K562 (cell line): Measurements from ENCODE around the gene GLMP. TPM values are rescaled to one million over a fixed set of nuclear protein-coding genes. Genes with fewer than 3 reads are reported as not detected.

Source experiments
- EP400 ChIP-seq: fragments of 450-650 bp; IDR thresholded peaks from 2 replicates; pipeline ENCODE4 v1.6.1; 2017; ENCODE audit warnings: antibody characterized with exemption, mild to moderate bottlenecking, moderate library complexity
- GABPB2 ChIP-seq: fragments of 250-450 bp; sonication (Bioruptor Pico); conservative IDR thresholded peaks from 2 replicates; pipeline ENCODE4 v1.5.1; 2021; ENCODE audit warnings: mild to moderate bottlenecking
- MAX ChIP-seq: sonication (generic); formaldehyde crosslinking; IDR thresholded peaks from 2 replicates; pipeline ENCODE4 v1.9.0; 2022; ENCODE audit warnings: mild to moderate bottlenecking, missing genetic modification reagents
- MTF1 ChIP-seq: fragments of 250-450 bp; sonication (Bioruptor Pico); IDR thresholded peaks from 2 replicates; pipeline ENCODE4 v1.9.0; 2021; ENCODE audit warnings: moderate library complexity, mild to moderate bottlenecking, inconsistent platforms, borderline replicate concordance
- PHTF2 ChIP-seq: fragments of 250-450 bp; sonication (Bioruptor Pico); IDR thresholded peaks from 2 replicates; pipeline ENCODE4 v1.5.0; 2021; ENCODE audit warnings: mild to moderate bottlenecking
- PRMT5 ChIP-seq: sonication (generic); formaldehyde crosslinking; IDR thresholded peaks from 2 replicates; pipeline ENCODE4 v1.5.0; 2020; ENCODE audit warnings: missing genetic modification reagents
- RBM15 ChIP-seq: fragments of 200-400 bp; formaldehyde crosslinking; IDR thresholded peaks from 2 replicates; pipeline ENCODE4 v1.6.1; 2018; ENCODE audit warnings: mild to moderate bottlenecking, low read length, moderate library complexity; ENCODE audit not compliant: insufficient read depth
- SMARCE1 ChIP-seq: fragments of 450-650 bp; IDR thresholded peaks from 2 replicates; pipeline ENCODE4 v1.7.1; 2016; ENCODE audit warnings: mild to moderate bottlenecking
- SP2 ChIP-seq: IDR thresholded peaks from 2 replicates; pipeline ENCODE4 v1.6.1; 2011; ENCODE audit warnings: mild to moderate bottlenecking, low read depth, low read length, moderate library complexity; ENCODE audit not compliant: poor library complexity, severe bottlenecking; ENCODE audit errors: extremely low read depth
- ZKSCAN8 ChIP-seq: fragments of 200-800 bp; sonication (Bioruptor generic); IDR thresholded peaks from 2 replicates; pipeline ENCODE4 v1.6.1; 2016; ENCODE audit warnings: missing genetic modification characterization, missing compliant biosample characterization
- ZNF124 ChIP-seq: sonication (generic); formaldehyde crosslinking; IDR thresholded peaks from 2 replicates; pipeline ENCODE4 v1.8.1; 2022; ENCODE audit warnings: missing genetic modification reagents
- ZNF280A ChIP-seq: fragments of 450-650 bp; IDR thresholded peaks from 2 replicates; pipeline ENCODE4 v1.6.1; 2018; ENCODE audit warnings: mild to moderate bottlenecking, low read depth; ENCODE audit not compliant: partially characterized antibody
- polyA plus RNA-seq, 8 experiments: library from polyadenylated mRNA; depleted of rRNA in 4 of 8; stranded (reverse) in 5 of 8; unstranded in 3 of 8; fragments of >200 nt; fragmentation: Nextera tagmentation in 2 of 8; fragmentation: Illumina TruSeq in 1 of 8; extraction: Ambion mirVana in 2 of 8; extraction: Trizol in 1 of 8; gene quantifications; 2 replicates each; pipeline versions ENCODE4 v1.2.1 to v1.2.3, GENCODE V29; 2011 to 2014; ENCODE audit warnings: inconsistent platforms in 1 of 8, missing spikeins in 1 of 8
- total RNA-seq, 7 experiments: library from RNA; depleted of rRNA in 6 of 7; stranded (reverse); fragments of >200 nt in 6 of 7; fragmentation: Illumina TruSeq in 2 of 7; extraction: Trizol in 2 of 7; gene quantifications; 2 replicates each; pipeline versions ENCODE4 v1.2.1 to v1.2.3, GENCODE V29; 2011 to 2021; ENCODE audit warnings: low replicate concordance in 1 of 7
- TF ChIP-seq, protein P1 (sequence below): sonication (generic); formaldehyde crosslinking; IDR thresholded peaks from 2 replicates; pipeline ENCODE4 v1.8.1; 2023; ENCODE audit warnings: missing genetic modification reagents, mild to moderate bottlenecking, borderline replicate concordance
- TF ChIP-seq, protein P2 (sequence below): fragments of 450-650 bp; IDR thresholded peaks from 2 replicates; pipeline ENCODE4 v1.7.1; 2018; ENCODE audit warnings: mild to moderate bottlenecking, low read depth; ENCODE audit not compliant: partially characterized antibody
- TF ChIP-seq, protein P3 (sequence below): fragments of 250-450 bp; sonication (Bioruptor Pico); IDR thresholded peaks from 2 replicates; pipeline ENCODE4 v1.5.0; 2020; ENCODE audit warnings: mild to moderate bottlenecking, borderline replicate concordance

The GLMP gene
- total and polyA plus RNA-seq, 9 of the 15 experiments (the other 6 are each of a cell fraction or from before 2014, with no cell fraction given), result 8.3 to 28.2 (median 22.4) TPM

DNA sequence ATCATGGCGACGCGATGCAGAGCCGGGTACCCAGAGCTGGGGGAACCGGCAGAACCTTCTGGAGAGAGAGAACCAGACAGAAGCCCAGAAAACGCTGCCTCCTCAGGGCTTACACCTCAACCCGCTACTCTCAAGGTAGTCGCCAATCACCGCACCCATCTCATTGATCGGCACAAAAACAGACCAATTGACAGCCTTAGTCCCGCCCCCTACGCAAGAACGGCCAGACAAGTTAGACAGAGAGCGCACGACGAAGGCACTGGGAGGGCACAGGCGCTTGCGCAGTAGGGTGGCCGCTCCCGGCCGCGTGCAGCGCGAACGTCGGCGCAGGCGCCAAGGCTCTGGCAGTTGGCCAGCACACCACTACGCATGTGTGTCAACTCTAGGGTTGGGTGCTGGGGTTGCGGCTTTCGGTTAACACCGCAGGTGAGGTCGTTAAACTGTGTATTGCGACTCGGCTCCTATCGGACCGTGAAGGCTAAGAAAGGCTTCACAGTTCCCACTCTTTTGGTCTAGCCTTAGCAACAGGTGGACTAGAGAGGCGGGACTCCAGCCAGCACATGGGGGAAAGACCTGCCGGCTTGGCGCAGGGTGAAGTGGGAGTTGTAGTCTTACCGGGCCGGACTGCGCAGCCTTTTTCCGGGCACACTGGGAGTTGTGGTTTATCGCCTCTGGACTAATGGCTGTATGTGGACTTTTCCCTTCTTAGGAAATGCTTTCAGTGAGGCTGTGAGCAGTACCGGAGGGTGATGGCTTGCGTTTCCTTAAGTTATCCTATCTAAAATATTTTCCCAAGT, 42.9 kb upstream of the GLMP start, which contains the start of the genes CCT3 and TSACC (continued):
- TF ChIP-seq, protein P1, sequence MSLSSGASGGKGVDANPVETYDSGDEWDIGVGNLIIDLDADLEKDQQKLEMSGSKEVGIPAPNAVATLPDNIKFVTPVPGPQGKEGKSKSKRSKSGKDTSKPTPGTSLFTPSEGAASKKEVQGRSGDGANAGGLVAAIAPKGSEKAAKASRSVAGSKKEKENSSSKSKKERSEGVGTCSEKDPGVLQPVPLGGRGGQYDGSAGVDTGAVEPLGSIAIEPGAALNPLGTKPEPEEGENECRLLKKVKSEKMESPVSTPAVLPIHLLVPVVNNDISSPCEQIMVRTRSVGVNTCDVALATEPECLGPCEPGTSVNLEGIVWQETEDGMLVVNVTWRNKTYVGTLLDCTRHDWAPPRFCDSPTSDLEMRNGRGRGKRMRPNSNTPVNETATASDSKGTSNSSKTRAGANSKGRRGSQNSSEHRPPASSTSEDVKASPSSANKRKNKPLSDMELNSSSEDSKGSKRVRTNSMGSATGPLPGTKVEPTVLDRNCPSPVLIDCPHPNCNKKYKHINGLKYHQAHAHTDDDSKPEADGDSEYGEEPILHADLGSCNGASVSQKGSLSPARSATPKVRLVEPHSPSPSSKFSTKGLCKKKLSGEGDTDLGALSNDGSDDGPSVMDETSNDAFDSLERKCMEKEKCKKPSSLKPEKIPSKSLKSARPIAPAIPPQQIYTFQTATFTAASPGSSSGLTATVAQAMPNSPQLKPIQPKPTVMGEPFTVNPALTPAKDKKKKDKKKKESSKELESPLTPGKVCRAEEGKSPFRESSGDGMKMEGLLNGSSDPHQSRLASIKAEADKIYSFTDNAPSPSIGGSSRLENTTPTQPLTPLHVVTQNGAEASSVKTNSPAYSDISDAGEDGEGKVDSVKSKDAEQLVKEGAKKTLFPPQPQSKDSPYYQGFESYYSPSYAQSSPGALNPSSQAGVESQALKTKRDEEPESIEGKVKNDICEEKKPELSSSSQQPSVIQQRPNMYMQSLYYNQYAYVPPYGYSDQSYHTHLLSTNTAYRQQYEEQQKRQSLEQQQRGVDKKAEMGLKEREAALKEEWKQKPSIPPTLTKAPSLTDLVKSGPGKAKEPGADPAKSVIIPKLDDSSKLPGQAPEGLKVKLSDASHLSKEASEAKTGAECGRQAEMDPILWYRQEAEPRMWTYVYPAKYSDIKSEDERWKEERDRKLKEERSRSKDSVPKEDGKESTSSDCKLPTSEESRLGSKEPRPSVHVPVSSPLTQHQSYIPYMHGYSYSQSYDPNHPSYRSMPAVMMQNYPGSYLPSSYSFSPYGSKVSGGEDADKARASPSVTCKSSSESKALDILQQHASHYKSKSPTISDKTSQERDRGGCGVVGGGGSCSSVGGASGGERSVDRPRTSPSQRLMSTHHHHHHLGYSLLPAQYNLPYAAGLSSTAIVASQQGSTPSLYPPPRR, result no peak
- TF ChIP-seq SP2 (peak; percentile 90), PHTF2 (CRISPR knock-in tag) (no peak), RBM15 (no peak), PRMT5 (CRISPR knock-in tag) (no peak), MAX (CRISPR knock-in tag) (peak; percentile 98), ZNF280A (no peak), SMARCE1 (no peak), ZKSCAN8 (no peak), GABPB2 (CRISPR knock-in tag) (no peak), ZNF124 (CRISPR knock-in tag) (no peak), EP400 (peak; percentile 97), MTF1 (CRISPR knock-in tag) (no peak)
- TF ChIP-seq, protein P2, sequence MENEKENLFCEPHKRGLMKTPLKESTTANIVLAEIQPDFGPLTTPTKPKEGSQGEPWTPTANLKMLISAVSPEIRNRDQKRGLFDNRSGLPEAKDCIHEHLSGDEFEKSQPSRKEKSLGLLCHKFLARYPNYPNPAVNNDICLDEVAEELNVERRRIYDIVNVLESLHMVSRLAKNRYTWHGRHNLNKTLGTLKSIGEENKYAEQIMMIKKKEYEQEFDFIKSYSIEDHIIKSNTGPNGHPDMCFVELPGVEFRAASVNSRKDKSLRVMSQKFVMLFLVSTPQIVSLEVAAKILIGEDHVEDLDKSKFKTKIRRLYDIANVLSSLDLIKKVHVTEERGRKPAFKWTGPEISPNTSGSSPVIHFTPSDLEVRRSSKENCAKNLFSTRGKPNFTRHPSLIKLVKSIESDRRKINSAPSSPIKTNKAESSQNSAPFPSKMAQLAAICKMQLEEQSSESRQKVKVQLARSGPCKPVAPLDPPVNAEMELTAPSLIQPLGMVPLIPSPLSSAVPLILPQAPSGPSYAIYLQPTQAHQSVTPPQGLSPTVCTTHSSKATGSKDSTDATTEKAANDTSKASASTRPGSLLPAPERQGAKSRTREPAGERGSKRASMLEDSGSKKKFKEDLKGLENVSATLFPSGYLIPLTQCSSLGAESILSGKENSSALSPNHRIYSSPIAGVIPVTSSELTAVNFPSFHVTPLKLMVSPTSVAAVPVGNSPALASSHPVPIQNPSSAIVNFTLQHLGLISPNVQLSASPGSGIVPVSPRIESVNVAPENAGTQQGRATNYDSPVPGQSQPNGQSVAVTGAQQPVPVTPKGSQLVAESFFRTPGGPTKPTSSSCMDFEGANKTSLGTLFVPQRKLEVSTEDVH, result no peak
- TF ChIP-seq, protein P3, sequence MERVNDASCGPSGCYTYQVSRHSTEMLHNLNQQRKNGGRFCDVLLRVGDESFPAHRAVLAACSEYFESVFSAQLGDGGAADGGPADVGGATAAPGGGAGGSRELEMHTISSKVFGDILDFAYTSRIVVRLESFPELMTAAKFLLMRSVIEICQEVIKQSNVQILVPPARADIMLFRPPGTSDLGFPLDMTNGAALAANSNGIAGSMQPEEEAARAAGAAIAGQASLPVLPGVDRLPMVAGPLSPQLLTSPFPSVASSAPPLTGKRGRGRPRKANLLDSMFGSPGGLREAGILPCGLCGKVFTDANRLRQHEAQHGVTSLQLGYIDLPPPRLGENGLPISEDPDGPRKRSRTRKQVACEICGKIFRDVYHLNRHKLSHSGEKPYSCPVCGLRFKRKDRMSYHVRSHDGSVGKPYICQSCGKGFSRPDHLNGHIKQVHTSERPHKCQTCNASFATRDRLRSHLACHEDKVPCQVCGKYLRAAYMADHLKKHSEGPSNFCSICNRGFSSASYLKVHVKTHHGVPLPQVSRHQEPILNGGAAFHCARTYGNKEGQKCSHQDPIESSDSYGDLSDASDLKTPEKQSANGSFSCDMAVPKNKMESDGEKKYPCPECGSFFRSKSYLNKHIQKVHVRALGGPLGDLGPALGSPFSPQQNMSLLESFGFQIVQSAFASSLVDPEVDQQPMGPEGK, result no peak
